Mucosa of gallbladder (tissue), 1 donor: ENCODE data around the gene PTMA. TPM values are rescaled to one million over a fixed set of nuclear protein-coding genes. Genes with fewer than 3 reads are reported as not detected.

Experiments used
- total RNA-seq: library from RNA; stranded (reverse); gene quantifications from one replicate; pipeline ENCODE4 v1.2.1, GENCODE V29; 2021
- donor health status: DM: no; HTN: no; CAD: no.

The PTMA gene
- total RNA-seq, 1 donor from 2014 or later = 763 TPM

Other genes with a start within 250 kb of the PTMA start
- gene NCL, start 244.0 kb upstream of the PTMA start, total RNA-seq = 263 TPM
- gene NMUR1, start 178.1 kb upstream of the PTMA start, total RNA-seq = 1.1 TPM
- not detected for gene TEX44, start 115.7 kb upstream of the PTMA start, total RNA-seq
- 24.4 TPM for gene PDE6D, start 72.8 kb downstream of the PTMA start, total RNA-seq
- 36.9 TPM for gene COPS7B, start 77.9 kb downstream of the PTMA start, total RNA-seq
- not detected for gene NPPC, start 217.9 kb downstream of the PTMA start, total RNA-seq